Adrenal gland (tissue), 5 donors: ENCODE data around the gene SCUBE3.

Experiments
- CTCF ChIP-seq, 6 experiments: fragments of 450-650 bp in 4 of 6; fragments of 200-600 bp in 2 of 6; sonication (generic) in 1 of 6; IDR thresholded peaks; 1 replicate in 5 of 6; 2 replicates in 1 of 6; pipeline versions ENCODE4 v1.5.1 to v1.8.0; 2016 to 2021; ENCODE audit warnings: antibody characterized with exemption in 6 of 6, mild to moderate bottlenecking in 2 of 6, moderate library complexity in 1 of 6
- POLR2A ChIP-seq, 2 donors: fragments of 450-650 bp; IDR thresholded peaks; one replicate each; pipeline ENCODE4 v1.6.1; 2017; ENCODE audit warnings: antibody characterized with exemption in 2 of 2, mild to moderate bottlenecking in 2 of 2, moderate library complexity in 1 of 2
- donor health status: DM: no; HTN: no; CAD: no.

GRCh38 chr6:35259194-35259947 lies 45.6 kb downstream of the SCUBE3 start, which contains the start of gene ZNF76:
- TF ChIP-seq CTCF (IDR thresholded peaks at IDR 0.05) (peak in 4 of 6 experiments; percentile 40 to 81 (median 64)), POLR2A (IDR thresholded peaks at IDR 0.05) (peak; percentile 71)
